Stimulated activated naive CD4-positive, alpha-beta T cell treated with Interleukin-2 at 50 U/mL for 16 hours (primary cell): ENCODE data around the gene OSBPL5.
"Not testable (repeated sequence)": the region's sequence is repeated elsewhere in the genome, so short reads cannot be mapped to it uniquely, and the experiment has no call there.

Experiments used
- DNase-seq: peaks from one replicate; lab custom pipeline; 2025; lab: John Stamatoyannopoulos, UW

Gene OSBPL5

GRCh38 chr11:3181725-3182461 lies 16.8 kb upstream of the OSBPL5 start:
- DNase-seq = no peak

- no peak for DNase-seq
Measured at GRCh38 chr11:3180869-3181268, 15.8 kb upstream of the OSBPL5 start.

- no peak for DNase-seq
Measured at GRCh38 chr11:3178349-3178748, 13.2 kb upstream of the OSBPL5 start.

- no peak for DNase-seq
Measured at GRCh38 chr11:3177931-3178330, 12.8 kb upstream of the OSBPL5 start.

GRCh38 chr11:3176487-3176886 lies 11.4 kb upstream of the OSBPL5 start:
- DNase-seq = no peak

- DNase-seq = no peak
Measured at GRCh38 chr11:3175194-3175593, 10.1 kb upstream of the OSBPL5 start.

GRCh38 chr11:3174387-3174786 lies 9.3 kb upstream of the OSBPL5 start:
- no peak for DNase-seq

- no peak for DNase-seq
Measured at GRCh38 chr11:3173795-3174194, 8.7 kb upstream of the OSBPL5 start.

GRCh38 chr11:3171931-3172560 lies 6.9 kb upstream of the OSBPL5 start:
- DNase-seq = no peak

- no peak for DNase-seq
Measured at GRCh38 chr11:3170756-3171650, 5.9 kb upstream of the OSBPL5 start.

- DNase-seq = no peak
Measured at GRCh38 chr11:3170044-3170755, 5.1 kb upstream of the OSBPL5 start.

GRCh38 chr11:3169255-3170043 lies 4.3 kb upstream of the OSBPL5 start:
- no peak for DNase-seq

GRCh38 chr11:3168742-3169254 lies 3.7 kb upstream of the OSBPL5 start:
- not testable (repeated sequence) for DNase-seq

GRCh38 chr11:3167143-3168119 lies 2.3 kb upstream of the OSBPL5 start:
- no peak for DNase-seq

- no peak for DNase-seq
Measured at GRCh38 chr11:3166268-3167142, 1.4 kb upstream of the OSBPL5 start.

- DNase-seq = no peak
Measured at GRCh38 chr11:3165916-3166267, 782 bp upstream of the OSBPL5 start.

- DNase-seq = no peak
Measured at GRCh38 chr11:3164552-3165151, 458 bp downstream of the OSBPL5 start.

GRCh38 chr11:3164138-3164551 lies 965 bp downstream of the OSBPL5 start:
- no peak for DNase-seq
